Activated CD8-positive, alpha-beta memory T cell treated with anti-CD3 and anti-CD28 coated beads, Interleukin-2, amount 50 U/mL, for 24 hours (primary cell): Measurements from ENCODE around the gene SMIM9.

Experiments
- DNase-seq: peaks from one replicate; pipeline ENCODE4 v3.0.0-alpha.2; 2020; ENCODE audit errors: extremely low read depth

The SMIM9 gene

DNA sequence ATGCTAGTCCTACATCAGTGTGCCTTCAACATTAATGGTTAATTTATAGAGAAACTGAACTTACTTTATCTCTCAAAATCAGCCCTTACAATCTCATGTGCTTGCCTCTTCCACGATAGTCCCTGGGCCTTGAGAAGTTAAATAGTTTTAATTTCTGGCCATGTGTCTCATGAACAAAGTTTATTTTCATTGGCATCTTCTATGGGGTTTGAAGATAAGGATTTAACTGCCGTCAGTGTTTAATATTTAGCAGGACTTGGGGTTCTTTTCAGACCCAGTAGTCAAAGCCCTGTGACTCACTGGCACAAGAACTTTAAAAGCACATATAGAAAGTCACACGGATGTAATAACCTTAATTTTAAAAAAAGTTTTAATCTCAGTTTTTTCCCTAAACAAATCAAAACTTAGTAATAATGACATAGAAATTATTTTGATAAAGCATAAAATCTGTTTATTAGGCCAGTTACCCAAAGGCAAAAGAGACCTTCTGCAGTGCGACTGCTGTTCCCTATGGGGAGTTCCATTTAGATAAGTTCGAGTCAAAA is 19.1 kb downstream of the SMIM9 start:
- DNase-seq = no peak

DNA sequence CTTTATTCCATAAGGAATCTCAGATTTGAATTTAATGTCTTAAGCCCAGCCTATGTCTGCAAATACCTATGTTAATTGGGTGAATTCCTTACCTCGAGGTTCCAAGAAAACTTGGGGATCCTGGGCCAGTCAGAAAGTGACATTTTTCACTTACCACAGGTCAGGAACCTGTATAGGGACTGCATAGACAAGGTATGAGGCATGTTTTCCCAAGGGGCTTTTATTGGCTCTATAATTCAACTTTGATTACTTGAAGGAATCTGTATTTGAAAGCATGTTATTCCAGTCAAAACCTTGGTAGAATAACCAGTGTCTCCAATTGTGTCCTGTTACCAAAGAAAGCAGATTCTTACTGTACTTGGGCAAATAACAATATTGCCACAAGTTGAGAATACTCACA is 20.7 kb downstream of the SMIM9 start:
- DNase-seq = no peak

DNA sequence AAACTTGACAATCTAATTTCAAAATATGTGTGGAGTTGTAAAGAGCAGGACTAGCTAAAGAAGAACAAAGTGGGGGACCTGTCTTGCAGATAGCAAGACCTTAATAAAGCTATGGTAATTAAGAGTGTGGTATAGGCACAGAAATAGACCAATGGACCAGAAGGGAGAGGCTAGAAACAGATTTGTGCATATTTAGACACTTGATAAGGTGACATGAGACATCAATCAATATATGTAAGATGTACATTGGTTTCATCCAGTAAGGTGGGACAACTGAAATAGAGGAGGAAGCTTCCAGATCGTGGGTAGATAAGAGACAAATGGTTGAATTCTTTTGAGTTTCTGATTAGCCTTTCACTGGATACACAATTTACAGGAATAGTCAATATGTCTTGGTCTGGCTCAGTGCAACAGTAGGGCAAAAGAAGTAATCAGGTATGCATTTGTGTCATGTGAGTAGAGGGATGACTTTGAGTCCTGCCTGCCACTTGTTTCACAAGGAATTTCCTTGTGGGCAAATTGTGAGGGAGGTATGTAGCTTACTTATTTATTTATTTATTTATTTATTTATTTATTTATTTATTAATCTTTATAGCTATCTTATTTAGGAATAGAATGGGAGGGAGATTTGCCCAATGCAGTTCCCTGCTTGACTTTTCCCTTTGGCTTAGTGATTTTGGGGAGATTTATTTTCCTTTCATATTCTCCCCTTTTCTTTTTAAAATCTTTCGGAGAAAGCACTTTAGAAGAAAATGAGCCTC is 21.9 kb downstream of the SMIM9 start:
- DNase-seq = no peak

DNA sequence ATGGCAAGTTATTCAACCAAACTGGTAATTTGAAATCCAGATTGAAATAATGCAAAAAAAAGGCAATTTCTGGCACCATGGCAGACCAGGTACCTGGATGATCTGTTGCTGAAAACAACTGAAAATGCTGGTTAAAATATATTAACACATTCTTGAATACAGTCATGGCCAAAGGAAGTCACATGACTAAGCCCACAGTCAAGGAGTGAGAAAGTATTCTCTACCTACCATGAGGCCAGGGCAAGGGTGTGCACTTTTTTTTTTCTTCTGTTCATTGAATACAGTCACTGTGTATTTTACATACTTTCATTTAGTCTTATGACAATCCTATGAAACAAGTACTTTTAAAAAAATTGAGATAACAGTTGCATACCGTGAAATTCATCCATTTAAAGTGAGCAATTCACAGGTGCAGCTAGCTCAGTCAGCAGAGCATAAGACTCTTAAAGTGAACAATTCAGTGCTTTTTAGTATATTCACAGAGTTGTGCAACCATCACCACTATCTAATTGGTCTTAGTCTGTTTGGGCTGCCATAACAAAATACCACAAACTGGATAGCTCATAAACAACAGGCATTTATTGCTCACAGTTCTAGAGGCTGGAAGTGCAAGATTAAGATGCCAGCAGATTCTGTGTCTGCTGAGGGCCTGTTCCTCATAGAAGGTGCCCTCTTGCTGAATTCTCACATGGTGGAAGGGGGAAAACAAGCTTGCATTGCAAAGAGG is 24.4 kb downstream of the SMIM9 start:
- no peak for DNase-seq

DNA sequence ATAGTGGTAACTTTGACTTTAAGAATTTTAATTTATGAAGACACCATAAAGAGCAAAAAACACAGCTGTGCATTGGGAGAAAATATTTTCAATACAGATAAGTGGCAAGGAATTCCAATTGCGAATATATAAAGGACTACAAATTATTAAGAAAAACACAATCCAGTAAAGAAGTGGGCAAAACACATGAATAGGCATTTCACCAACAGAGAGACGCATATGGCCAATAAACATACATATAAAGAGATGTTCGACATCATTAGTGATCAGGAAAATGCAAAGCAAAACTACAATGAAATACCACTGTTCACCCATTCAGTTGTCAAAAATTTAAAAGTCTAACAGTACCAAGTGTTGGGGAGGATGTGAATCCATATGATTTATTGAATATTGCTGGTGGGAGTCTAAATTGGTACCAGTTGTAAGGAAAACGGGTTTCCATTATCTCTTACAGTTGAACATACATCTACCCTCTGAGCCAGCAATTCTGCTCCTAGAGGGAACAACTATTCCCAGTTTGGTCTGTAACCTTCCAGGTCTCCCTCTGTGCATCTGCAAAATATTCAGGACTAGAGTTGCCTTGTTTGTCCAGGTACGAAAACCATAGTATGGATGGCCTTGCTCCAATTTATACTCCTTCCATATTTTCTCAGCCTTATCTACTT is 27.5 kb downstream of the SMIM9 start:
- no peak for DNase-seq

DNA sequence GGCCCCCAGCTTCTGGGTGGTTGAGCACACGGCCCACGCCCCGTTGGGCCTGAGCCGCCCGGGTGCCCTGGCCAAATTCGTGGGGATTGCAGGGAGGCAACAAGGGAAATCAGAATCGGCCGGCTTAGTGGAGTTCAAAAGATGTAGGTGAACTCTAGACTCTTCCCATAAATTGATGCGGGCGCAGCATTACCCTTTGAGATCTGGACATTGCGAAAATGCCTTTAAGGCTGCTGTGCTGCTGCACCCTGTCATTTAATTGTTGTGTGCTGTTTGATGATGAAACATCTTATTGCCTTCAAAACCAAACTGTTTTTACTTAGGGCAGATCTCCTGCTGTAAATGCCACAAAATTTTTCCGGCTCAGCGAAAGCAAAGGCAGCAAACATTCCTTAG is 28.8 kb downstream of the SMIM9 start:
- no peak for DNase-seq

DNA sequence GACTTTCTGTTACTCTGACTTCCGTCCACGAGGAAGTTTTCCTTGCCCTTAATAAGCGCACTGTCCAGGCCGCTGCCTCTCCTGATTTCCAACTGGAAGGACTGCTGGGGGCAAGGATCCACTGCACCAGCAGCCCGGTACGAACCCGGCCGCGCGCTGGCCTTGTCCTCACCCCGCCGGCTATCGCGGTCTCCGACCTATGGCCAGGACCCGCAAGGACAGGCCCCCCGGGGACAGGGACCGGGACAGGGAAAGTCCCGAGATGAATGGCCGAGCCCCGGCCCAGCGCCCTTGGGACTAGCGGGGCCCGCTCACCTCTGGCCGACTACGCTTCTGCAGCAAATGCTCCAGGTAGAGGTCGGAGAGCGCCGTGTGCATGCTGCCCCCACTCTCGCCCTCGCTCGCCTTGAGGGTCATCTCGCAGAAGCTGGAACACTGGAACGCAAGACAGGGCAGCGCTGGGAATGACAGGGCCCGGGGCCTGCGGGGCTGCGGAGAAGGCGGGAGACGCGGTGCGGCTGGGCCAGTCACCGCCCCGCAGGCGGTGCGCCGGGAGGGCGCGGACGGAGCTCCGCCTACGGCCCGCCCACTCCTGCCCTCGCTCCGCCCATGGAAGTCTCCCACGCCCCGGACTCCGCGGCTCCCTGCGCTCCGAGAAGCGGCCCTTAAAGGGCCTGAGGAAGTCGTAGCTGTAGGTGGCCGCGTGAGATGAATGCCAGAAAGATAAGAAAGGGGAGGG is 29.3 kb downstream of the SMIM9 start, which contains the start of gene MPP1:
MPP1 (minus strand) TSS at position 529 of the 739 bp plus-strand sequence; CDS start at position 417, 112 bp downstream.
- DNase-seq = peak; percentile 14

DNA sequence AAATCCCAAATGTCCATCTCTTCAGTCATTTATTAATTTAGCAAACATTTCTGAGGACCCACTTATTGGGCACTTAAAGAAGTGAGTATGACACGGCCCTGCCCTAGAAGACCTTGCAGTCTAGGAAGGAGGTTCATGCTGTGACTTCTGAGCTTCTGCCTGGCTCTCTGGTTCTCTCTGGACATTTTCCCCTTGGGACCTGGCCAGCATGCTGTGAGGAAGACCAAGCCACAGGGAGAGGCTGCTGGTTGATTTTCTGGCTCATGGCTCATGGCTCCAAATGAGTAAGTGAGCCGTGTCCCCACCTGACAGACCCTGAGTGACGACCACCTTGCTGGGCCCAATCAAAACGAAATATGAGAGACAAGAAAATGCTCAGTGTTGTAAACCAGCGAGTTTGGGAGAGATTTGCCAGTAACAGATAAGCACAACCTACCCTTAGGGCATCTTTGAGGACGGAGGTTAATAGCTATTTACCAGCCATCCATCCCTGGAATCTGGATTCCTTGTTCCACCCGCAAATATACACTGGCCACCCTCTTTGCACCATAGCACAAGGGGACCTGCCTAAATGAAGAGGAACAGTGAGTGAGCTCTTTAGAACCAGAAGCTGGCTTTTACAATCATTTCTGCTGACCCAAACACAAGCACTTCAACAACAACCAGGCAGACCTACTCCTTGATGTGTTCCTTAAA is 30.1 kb downstream of the SMIM9 start:
- no peak for DNase-seq

DNA sequence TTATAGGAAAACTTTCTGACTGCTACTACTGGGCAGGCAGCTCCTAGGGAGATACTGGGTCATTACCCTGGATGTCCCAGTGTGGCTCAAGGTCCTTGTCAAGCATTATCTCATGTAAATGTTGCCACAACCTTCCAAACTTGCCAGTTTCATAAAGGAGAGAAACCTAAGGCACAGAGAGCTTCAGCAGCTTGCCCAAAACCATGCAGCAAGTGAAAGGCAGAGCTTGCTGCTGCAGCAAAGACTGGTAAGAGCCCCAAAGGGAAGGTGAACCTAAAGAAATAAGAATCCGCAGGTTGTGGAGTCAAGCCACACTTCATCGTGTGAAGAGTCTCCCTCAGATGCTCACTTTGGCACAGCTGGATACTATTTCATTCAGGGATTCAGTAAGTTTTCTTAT is 31.5 kb downstream of the SMIM9 start:
- DNase-seq = no peak

DNA sequence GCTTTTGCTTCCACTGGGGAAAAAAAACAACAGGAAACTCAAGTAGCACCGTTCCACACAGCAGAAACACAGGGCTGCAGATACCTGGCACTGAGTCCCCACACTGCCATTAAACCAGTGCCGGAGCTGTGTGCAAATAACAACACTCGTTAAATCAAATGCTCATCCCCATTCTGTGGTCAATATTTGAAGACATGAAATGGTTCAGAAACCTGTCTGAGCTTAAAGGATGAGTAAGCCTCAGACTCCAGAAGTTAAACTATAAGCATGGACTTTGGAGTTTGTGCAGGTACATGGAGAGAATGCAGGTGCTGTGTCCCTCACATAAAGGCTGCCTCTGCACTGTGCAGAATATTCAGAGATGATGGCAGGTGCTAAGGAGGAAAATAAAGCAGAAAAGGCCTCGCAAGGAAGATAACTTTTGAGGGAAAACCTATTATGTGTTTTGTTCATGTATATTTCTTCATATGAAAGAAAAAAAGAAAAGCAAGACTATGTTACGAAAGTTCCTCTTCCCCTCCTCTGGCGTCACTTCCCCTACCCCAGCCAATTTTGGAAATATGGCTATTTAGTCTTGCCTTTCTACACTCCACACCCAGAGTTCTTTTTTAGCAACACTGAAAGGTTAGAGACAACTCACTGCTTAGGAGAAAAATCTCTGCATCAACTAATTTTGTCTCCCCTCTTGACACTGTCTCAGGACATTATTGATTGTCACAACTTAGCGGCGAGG is 33.8 kb downstream of the SMIM9 start:
- DNase-seq = no peak

DNA sequence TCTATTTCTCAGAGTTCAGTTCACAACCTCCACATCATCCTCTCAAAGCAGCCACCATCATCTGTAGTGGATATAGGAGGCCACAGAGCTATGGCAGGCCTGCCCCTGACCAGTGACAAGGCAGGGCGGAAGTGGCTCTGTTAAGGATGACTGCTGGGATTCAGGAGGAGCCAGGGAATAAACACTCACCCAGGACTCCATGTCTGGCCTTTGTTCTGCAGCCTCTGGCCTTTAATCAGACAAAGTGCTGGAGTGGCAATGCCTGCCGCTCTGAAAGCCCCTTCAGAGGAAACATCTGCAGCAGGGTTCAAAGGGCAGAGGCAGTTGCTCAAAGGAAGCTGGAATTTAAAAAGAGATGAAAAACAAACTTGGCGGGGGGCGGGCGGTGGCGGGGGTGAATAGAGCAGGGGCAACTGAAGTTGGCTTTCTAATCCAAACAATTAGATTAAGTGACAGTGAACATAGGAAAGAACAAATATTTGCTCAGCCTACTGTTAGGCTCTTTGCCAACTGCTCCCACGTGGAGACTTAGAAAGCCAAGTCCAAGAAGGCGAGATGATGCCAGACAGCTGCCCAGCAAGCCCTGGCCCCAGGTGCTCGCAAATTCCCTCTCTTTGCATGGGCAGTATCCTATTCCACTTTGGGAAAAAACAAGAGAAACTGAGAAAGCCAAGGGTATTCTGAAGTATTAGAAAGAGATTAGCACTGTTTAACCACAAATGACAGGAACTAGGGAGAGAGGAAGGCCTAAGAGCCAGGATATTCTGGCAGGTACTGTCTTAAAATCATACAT is 34.7 kb downstream of the SMIM9 start:
- no peak for DNase-seq

DNA sequence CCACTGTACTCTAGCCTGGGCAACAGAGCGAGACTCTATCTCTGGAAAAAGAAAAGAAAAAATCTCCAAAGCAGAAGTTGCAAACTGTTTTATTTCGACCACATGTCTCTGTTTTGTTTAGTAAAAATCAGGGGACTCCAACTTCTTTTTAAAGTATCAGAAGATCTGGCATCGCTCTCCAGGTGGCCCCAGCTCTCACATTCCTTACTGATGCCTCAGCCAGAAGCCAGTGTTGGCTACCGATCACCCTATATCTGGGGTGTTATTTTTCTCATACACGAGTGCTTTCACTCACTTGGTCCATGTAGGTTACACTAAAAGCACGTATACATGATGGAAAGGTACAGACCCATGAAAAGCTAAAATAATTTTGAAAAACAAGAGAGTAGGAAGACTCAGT is 37.5 kb downstream of the SMIM9 start:
- DNase-seq = no peak

DNA sequence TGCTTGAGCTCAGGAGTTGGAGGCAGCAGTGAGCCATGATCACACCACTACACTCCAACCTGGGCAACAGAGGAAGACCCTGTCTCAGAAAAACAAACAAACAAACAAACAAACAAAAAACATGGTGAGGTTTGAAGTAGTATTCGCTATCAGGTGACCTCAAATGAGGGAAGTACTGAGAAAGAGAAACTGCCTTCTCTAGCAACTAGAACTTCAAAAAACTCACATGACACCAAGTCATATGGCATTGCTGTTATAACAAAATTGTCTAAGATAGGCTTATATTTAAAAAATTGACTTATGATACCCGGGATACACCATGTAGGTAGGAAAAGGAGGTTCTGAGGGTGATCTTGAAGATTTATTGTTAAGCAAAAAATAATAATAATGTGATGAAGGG is 39.4 kb downstream of the SMIM9 start:
- DNase-seq = no peak

DNA sequence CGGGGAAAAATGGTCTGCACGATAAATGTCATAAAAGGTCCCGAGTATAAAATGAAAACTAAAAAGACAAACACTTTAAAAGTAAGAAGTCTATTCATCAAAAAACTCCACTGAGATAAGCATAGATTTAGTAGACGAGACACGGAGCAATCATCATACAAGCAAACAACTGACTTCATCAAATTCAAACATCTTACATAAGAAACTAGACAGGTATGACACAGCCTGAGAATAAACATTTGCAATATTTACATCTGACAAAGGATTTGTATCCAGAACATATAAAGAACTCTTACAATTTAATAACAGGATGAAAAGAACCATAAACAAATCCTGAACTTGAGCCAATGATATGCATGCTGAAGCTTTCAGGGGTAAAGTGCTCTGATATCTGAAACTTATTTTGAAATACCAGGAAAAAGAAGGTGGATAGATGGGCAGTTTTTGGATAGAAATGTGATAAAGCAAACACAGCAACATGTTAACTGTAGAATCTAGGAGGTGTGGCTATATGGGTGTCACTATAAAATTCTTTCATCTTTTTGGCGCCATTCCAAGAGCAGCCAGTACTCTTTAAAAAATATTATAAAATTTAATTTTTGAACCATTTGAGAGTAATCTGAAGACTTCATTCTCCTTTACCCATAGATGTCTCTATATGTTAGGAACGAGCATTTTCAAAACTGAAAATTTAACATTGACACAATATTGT is 41.2 kb downstream of the SMIM9 start:
- DNase-seq = no peak

DNA sequence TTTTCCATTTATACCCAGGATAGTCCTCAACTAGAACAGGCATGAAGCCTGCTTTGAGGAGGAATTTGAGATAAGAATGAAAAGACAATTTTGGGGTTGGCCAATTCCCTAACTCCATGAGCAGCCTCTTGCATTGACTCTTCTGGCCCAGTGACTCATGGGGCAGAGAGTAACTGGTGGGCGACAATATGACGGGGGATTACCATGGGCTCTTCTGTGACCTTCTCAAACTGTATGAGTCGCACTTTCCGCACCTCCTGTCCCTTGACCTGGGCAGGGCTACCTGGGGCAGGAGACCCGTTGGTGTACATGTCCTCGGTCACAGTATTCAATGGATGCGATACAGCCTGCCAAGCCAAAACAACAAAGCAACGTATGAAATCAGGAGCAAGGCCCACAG is 42.5 kb downstream of the SMIM9 start:
- no peak for DNase-seq

DNA sequence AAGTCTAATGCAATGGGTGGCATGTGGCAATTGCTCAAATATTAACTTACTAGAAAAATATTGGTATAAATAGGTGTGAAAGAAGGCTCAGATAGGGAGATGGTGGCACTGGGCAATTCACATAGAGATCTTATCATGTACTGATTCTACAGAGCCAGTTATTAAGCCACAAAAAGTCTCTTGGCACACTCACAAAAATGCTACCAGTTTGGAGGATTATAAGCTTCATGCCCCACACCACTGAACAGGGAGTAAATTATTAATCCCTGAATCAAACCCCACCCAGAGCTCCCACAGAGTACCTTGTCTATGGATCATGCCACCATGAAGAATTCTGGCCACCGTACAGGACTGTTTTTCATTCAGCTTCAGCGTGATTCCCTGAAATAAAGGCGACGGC is 43.0 kb downstream of the SMIM9 start:
- no peak for DNase-seq

DNA sequence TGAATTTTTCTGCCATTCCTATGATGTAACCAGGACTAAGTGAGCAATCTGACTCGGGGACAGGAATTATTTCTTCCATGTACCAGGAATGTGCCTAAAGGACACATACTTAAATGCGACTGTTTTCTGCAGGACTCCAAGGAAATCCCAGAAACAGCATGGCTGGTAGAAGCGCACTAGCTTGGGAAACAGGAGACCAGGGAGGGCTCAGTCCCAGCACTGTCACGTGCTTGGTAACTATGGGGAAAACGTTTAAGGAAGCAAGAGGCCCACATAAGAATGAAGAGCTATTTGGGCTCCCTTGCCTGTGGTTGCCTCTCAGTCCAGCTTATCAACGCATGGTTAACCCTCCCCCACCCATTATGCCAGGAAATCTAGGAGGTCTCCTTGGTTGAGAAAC is 48.7 kb downstream of the SMIM9 start:
- no peak for DNase-seq

DNA sequence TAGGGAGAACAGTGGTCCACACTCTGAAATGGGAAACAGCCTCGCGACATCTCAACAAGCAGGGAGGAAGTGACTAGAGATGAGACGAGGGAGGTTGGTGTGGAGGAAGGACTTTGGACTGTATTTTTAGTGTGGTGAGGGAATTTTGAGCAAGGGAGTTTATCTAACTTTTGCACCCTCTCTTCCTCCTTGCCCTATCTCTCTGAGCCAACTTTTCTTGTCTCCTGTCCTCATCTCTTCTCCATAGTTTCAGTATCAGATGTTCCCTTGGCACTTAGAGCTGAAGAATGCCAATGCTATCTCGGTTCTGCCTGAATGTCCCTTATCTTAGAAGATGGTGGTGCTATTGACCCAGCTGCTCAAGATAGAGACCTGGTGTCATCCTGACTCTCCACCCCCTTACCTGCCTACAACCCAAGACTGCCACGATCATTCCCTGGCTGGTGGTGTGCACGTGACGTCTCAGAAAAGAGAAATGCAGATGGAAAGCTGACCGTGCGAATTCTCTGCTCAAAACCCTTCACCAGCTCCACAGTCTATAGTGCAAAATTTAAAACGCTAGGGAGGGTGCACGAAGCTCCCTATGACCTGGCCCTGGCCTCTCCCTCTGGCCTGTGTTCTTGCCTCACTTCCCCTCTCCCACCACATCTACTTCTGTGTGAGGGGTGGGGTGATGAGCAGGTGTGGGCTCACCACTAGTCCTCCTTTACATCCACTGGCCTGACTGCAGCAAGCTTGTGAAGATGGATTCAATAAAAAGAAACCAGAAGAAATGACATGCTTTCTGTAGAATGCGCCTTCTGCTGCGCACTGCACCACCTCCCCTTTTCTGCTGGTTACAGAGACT is 50.1 kb downstream of the SMIM9 start:
- no peak for DNase-seq
